HG03378 (cell line): ENCODE results near the gene B3GAT2.

ENCODE experiments used
- ATAC-seq: cut with Tn5 transposase; IDR thresholded peaks from one replicate; pipeline ENCODE4 v1.9.1; 2021; ENCODE audit warnings: mild to moderate bottlenecking, moderate library complexity; ENCODE audit not compliant: unreplicated experiment

The B3GAT2 gene

GRCh38 chr6:70844301-70844700 lies 112.6 kb downstream of the B3GAT2 start:
- no peak for ATAC-seq

GRCh38 chr6:70843328-70843918 lies 113.4 kb downstream of the B3GAT2 start:
- ATAC-seq, result no peak

GRCh38 chr6:70842541-70842940 lies 114.3 kb downstream of the B3GAT2 start:
- ATAC-seq, result no peak

GRCh38 chr6:70841112-70841511 lies 115.7 kb downstream of the B3GAT2 start:
- no peak for ATAC-seq

- ATAC-seq, result no peak
These were observed 117.3 kb downstream of the B3GAT2 start for GRCh38 chr6:70839286-70840266.

GRCh38 chr6:70838907-70839285 lies 118.0 kb downstream of the B3GAT2 start:
- ATAC-seq, result no peak

GRCh38 chr6:70834520-70834919 lies 122.3 kb downstream of the B3GAT2 start:
- ATAC-seq, result no peak

- no peak for ATAC-seq
These were observed 125.4 kb downstream of the B3GAT2 start for GRCh38 chr6:70831427-70831826.

GRCh38 chr6:70823651-70824050 lies 133.2 kb downstream of the B3GAT2 start:
- peak; percentile 54 for ATAC-seq

GRCh38 chr6:70821751-70822150 lies 135.1 kb downstream of the B3GAT2 start:
- ATAC-seq, result no peak

- ATAC-seq, result no peak
These were observed 136.1 kb downstream of the B3GAT2 start for GRCh38 chr6:70820778-70821177.

GRCh38 chr6:70819646-70820045 lies 137.2 kb downstream of the B3GAT2 start:
- no peak for ATAC-seq

GRCh38 chr6:70813885-70814284 lies 143.0 kb downstream of the B3GAT2 start:
- no peak for ATAC-seq

- no peak for ATAC-seq
These were observed 145.1 kb downstream of the B3GAT2 start for GRCh38 chr6:70811788-70812187.
